ENCODE results near the gene ABCC4.

DNA sequence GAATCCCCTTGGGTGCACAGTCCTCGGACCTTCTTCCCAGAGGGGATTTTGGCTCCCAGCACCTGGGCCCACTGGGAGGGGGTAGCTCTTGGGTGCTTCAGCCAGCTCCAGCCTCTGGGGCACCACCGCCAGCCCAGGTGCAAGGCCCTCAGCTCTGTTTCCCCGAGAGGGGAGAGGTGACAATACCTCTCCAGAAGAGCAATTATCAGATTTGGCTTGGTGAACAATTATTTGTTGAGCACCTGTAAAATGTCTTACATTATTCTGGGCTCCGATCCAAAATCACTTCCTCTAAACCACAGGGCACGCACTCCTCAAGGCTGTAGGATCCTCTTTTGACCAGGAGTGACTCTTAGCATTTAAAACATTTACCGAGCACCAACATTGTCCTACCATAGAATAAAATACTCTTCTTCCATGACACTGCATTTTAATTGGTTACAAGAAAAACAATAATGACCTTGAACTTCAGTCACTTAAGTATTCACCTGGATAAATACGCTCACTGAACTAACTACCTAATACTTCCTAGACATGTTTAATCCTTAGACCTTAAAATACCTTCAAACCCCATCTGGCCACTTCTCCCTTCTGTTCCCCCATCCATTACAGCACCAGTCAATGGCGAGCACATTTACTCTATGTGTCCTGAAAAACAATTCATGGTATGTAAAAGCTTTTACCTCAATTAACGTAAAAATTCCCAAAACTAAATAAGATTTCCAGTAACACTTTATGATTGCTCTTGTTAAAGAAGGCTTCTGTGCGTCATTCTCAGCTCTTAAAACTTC lies 54.8 kb downstream of the ABCC4 start:
- no peak for TF ChIP-seq POLR2A (IDR thresholded peaks at IDR 0.05)
- TF ChIP-seq, protein P1, sequence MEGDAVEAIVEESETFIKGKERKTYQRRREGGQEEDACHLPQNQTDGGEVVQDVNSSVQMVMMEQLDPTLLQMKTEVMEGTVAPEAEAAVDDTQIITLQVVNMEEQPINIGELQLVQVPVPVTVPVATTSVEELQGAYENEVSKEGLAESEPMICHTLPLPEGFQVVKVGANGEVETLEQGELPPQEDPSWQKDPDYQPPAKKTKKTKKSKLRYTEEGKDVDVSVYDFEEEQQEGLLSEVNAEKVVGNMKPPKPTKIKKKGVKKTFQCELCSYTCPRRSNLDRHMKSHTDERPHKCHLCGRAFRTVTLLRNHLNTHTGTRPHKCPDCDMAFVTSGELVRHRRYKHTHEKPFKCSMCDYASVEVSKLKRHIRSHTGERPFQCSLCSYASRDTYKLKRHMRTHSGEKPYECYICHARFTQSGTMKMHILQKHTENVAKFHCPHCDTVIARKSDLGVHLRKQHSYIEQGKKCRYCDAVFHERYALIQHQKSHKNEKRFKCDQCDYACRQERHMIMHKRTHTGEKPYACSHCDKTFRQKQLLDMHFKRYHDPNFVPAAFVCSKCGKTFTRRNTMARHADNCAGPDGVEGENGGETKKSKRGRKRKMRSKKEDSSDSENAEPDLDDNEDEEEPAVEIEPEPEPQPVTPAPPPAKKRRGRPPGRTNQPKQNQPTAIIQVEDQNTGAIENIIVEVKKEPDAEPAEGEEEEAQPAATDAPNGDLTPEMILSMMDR (IDR thresholded peaks at IDR 0.05): no peak
- TF ChIP-seq POLR2AphosphoS5 (IDR thresholded peaks at IDR 0.05): no peak

All from transverse colon (tissue), 4 donors.